Esophagus muscularis mucosa (tissue), 3 donors: Measurements from ENCODE around the gene USP12.

Experiments
- CTCF ChIP-seq, 3 experiments: fragments of 200-600 bp in 2 of 3; fragments of 450-650 bp in 1 of 3; sonication (generic) in 2 of 3; IDR thresholded peaks; one replicate each; pipeline ENCODE4 v1.5.1; 2017 to 2019; ENCODE audit warnings: antibody characterized with exemption in 3 of 3, mild to moderate bottlenecking in 2 of 3, moderate library complexity in 1 of 3
- POLR2AphosphoS5 ChIP-seq, 2 donors: sonication (generic); formaldehyde crosslinking; IDR thresholded peaks; one replicate each; pipeline ENCODE4 v1.6.1; 2017; ENCODE audit warnings: antibody characterized with exemption in 2 of 2

- no peak for TF ChIP-seq POLR2AphosphoS5 (IDR thresholded peaks at IDR 0.05)
- no peak for TF ChIP-seq CTCF (IDR thresholded peaks at IDR 0.05)
Observed at GRCh38 chr13:27200413-27201070, 28.9 kb upstream of the USP12 start.
